Brain microvascular endothelial cell (primary cell): ENCODE results near the gene PSD4.

Source experiments
- DNase-seq: peaks from one replicate; pipeline ENCODE4 v3.0.0-alpha.2; 2020
- H3K27ac ChIP-seq: fragments of 250-450 bp; sonication (Bioruptor Pico); 2 replicates; pipeline ENCODE4 v1.5.1; 2020; ENCODE audit warnings: mild to moderate bottlenecking, moderate library complexity
- H3K27me3 ChIP-seq: fragments of 250-450 bp; sonication (Bioruptor Pico); replicated peaks from 2 replicates; pipeline ENCODE4 v1.5.1; 2020; ENCODE audit warnings: mild to moderate bottlenecking
- H3K36me3 ChIP-seq: fragments of 250-450 bp; sonication (Bioruptor Pico); replicated peaks from 2 replicates; pipeline ENCODE4 v1.5.1; 2020; ENCODE audit warnings: mild to moderate bottlenecking
- H3K4me3 ChIP-seq: 2 replicates; pipeline ENCODE4 v1.5.1; 2011; ENCODE audit warnings: low read depth, mild to moderate bottlenecking, control low read depth, low read length, moderate library complexity
- in situ Hi-C: cut with HindIII; loops from 2 replicates; pipeline ENCODE4 v1.10.0; 2017; ENCODE audit warnings: low sequenced_read_pairs, low pct_ligation_motif_present
- TF ChIP-seq, protein P1 (sequence below): IDR thresholded peaks from 2 replicates; pipeline ENCODE4 v1.5.1; 2011; ENCODE audit warnings: low read depth, mild to moderate bottlenecking, moderate library complexity, low read length, control low read depth, inconsistent platforms; ENCODE audit errors: missing control alignments

Gene PSD4

DNA sequence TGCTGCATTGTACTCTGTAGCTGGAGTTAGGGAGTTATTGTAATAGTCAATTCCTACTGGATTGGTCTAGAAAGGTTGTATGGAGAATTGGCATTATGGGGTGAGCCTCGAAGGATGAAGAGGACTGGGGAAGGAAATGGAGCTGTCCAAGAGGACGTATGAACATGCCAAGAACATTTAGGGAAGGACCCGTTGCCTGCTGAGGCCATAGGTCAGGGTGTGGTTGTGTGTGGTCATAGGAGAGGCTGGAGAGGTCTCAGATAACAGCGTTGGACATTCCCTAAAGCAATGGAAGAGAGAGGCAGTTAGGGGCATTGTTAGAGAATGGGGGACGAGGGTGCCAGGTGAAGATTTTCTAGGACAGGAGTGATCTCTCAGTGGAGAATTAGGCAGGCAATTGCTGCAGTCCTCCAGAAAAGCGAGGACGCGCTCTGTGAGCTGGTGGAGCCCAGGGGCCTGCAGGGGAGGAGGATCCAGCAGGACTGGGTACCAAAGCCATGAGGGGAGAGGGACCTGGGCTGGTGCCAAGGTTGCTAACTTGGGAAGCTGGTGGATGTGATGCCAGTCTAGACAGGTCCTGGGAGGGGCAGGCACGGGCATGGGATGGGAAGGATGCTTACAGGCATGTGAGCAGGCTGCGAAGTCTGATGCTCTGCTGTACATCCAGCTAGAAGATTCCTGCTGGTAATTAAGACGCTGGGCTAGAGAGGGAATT lies 9.4 kb upstream of the PSD4 start:
- Histone ChIP-seq H3K27me3 (no peaks in the 10 kb centered on the region), H3K27ac (no peak overlapping the region), H3K36me3 (no peaks in the 10 kb centered on the region), H3K4me3 (no peak overlapping the region)
- DNase-seq, result no peak
- TF ChIP-seq, protein P1, sequence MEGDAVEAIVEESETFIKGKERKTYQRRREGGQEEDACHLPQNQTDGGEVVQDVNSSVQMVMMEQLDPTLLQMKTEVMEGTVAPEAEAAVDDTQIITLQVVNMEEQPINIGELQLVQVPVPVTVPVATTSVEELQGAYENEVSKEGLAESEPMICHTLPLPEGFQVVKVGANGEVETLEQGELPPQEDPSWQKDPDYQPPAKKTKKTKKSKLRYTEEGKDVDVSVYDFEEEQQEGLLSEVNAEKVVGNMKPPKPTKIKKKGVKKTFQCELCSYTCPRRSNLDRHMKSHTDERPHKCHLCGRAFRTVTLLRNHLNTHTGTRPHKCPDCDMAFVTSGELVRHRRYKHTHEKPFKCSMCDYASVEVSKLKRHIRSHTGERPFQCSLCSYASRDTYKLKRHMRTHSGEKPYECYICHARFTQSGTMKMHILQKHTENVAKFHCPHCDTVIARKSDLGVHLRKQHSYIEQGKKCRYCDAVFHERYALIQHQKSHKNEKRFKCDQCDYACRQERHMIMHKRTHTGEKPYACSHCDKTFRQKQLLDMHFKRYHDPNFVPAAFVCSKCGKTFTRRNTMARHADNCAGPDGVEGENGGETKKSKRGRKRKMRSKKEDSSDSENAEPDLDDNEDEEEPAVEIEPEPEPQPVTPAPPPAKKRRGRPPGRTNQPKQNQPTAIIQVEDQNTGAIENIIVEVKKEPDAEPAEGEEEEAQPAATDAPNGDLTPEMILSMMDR, result no peak
- in situ Hi-C loops, result no loop called here

DNA sequence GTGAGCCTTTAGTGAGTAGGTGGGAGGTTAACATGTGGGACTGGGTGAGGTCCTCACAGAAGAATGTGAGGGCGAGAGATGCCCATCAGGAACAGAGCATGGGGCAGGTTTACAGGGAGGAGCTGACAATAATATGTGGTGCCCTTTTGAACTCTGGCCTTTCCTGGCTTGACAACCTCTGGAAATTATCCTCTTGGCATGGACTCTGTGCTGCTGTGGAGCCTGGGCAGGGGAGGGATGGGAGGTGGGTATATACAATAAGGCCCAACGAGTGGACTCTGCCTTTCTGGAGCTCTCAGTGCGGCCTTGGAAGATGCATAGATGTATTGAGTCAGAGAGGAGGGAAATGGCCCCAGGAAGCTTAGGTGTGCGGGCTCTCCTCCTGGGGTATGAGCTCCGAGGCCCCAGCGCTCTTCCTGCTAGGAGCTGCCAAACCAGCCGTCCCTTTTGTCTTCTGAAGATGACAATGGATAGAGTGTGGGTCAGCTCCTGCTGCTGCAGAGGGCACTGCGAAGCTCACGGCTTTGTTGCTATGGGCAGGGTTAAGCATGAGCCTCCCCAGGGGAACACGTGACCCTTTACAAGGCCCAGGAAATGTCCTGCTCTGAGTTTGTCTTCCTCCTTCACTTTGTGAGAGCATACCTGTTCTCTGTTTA lies 8.7 kb upstream of the PSD4 start:
- DNase-seq, result no peak
- in situ Hi-C loops, result no loop called here
- no peak overlapping the region for H3K27ac ChIP-seq
- no peaks in the 10 kb centered on the region for H3K36me3 ChIP-seq
- no peak overlapping the region for H3K4me3 ChIP-seq
- no peaks in the 10 kb centered on the region for H3K27me3 ChIP-seq
- TF ChIP-seq, protein P1, result no peak

- DNase-seq, result no peak
- Histone ChIP-seq H3K27ac (no peak overlapping the region), H3K4me3 (no peak overlapping the region), H3K36me3 (no peaks in the 10 kb centered on the region), H3K27me3 (no peaks in the 10 kb centered on the region)
- TF ChIP-seq, protein P1, result no peak
- in situ Hi-C loops, result no loop called here
These were observed 7.6 kb upstream of the PSD4 start for GRCh38 chr2:113166187-113166645.

DNA sequence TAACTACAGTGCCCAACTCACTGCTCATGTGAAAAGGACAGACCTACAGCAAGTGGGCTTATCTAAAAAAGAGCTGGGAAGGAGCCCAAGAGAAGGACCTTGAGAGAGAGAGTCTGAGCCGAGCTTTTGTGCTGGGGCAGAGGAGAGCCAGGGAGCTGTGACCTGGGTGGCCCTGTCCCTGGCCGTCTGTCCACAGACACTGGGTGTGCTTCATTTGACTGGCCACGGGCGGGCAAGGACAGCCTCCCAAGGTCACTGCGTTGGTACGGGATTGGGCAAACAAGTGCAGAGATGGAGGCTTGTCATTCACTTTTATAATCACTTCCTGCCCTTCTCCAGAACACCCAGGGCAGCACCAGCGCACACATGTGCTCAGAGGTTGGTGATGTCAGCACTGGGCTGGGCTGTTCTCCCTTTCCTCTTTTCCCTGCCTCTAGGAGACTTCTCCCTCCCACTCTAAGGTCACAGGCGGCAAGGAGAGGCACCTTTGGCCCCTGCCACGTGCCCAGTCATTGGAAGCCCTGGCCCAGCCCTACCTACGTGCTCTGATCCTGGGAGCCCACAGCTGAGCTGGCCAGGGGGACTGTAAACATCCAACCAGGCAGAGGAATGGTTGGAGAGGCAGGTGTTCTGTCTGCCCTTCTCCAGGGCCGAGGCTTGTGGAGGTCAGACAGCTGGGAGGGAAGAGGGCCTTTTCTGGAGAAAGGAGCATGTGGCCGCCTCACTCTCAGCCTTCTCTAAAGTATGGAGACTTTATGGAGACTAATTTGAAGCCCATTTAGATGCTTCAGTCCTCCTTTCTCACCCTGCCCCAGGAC lies 6.4 kb upstream of the PSD4 start:
- in situ Hi-C loops, result no loop called here
- no peaks in the 10 kb centered on the region for H3K27me3 ChIP-seq
- H3K27ac ChIP-seq, result no peak overlapping the region
- no peak for DNase-seq
- no peak overlapping the region for H3K4me3 ChIP-seq
- H3K36me3 ChIP-seq, result no peaks in the 10 kb centered on the region
- TF ChIP-seq, protein P1, result no peak

DNA sequence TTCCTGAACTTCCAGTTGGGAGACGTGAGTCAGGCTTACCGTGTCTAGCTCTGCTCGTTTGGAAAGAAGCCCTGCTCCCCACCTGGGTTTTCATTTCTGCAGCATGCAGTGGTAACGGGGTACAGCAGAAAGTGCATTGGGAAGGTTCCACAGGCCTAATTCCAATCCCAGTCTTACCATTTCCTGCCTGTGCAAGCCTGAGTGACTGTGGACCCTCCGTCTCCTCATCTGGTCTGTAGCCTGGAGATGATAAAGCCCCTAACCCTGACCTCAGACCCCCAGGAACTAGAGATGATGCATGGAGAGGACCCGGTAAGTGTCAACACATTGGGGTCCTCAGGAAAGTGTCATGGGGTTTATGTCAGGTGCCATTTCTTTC lies 5.8 kb upstream of the PSD4 start:
- in situ Hi-C loops, result no loop called here
- Histone ChIP-seq H3K27ac (no peak overlapping the region), H3K4me3 (no peak overlapping the region), H3K36me3 (no peaks in the 10 kb centered on the region), H3K27me3 (no peaks in the 10 kb centered on the region)
- TF ChIP-seq, protein P1, result no peak
- DNase-seq, result no peak
